Erythroblast (primary cell): ENCODE measurements around the gene ATXN10.

Source experiments
- DNase-seq, 2 experiments: peaks; one replicate each; lab custom pipeline; 2025; lab: John Stamatoyannopoulos, UW
- GATA1 ChIP-seq: IDR thresholded peaks from 2 replicates; pipeline ENCODE4 v1.6.1; 2011; ENCODE audit warnings: low read depth, mild to moderate bottlenecking, control low read depth, low read length, moderate library complexity
- POLR2A ChIP-seq: IDR thresholded peaks from 2 replicates; pipeline ENCODE4 v1.6.1; 2011; ENCODE audit warnings: mild to moderate bottlenecking, low read length

The ATXN10 gene

DNA sequence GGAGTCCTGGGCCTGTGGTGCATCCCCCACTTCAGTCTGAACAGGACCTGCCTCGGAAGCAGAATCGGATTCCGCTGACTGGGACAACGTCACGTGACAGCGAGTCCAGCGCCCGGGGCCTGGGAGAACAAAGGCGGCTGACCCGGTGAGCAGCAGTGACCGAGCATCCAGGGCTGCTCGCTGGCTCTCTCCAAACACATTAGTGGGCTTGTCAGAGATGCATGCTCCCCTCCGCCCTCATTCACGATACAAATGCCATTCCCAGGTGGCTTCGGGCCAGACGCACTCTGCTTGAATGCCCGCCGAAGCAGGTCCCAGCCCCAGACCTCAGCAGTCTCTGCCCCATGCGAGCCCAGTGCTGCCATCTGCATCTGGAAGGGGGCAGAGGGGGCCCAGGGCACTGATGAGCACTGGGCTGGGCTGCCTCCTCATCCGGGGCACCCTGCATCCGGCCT, 214.3 kb downstream of the ATXN10 start:
- no peak for DNase-seq
- no peak for TF ChIP-seq GATA1
- no peak for TF ChIP-seq POLR2A

DNA sequence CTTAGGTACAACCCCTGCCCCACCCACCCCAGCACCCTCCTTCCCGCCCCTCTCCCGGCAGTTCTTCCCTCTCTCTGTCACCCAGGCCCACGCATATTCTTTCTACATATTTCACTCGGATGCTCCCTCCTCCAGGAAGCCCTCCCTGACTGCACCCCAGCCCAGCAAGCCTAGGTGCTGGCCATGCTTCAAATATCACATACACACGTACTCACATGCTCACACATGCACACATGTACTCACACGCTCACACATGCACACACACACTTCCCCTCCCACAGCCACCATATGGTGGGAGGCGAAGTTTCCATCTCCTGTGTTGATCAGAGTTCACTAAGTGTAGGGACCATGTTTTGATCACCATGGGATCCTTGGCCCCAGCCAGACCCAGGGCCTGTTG, 214.9 kb downstream of the ATXN10 start:
- no peak for DNase-seq
- no peak for TF ChIP-seq POLR2A
- no peak for TF ChIP-seq GATA1

DNA sequence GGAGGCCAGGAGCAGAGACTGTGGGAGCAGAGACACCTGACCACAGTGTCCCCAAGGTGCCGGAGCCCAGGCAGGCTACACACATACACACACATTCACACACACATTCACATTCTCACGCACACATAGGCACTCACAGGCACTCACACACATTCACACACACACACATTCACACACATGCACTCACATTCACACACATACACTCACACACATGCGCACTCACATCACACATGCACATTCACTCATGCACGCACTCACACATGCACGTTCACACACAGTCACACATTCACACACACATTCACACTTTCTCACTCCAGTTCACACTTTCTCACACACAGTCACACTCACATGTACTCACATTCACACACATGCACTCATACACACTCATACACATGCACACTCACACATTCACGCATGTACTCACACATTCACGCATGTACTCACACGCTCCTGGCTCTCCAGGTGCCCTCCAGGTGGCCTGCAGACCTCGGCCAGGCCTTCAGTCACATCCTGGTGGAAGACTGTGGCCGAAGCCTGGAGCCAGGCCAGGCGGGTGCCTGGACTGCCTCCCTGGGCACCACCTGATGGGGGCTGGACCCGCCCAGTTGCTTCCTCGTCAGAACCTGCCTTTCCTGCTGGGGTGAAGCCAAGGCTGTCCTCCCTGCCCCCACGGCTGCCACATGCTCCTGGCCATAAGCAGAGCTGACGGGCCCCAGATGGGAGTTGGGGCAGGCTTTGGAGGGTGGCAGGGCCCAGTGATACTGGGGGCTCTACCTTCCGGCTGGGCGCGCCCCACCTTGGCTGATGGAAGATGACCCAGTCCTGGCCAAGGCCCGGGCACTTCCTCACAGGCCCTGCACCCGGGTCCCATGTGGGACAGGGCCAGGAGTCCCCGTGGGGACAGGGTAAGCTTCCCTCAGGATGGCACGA, 215.8 kb downstream of the ATXN10 start:
- no peak for DNase-seq
- TF ChIP-seq POLR2A (no peak), GATA1 (no peak)

DNA sequence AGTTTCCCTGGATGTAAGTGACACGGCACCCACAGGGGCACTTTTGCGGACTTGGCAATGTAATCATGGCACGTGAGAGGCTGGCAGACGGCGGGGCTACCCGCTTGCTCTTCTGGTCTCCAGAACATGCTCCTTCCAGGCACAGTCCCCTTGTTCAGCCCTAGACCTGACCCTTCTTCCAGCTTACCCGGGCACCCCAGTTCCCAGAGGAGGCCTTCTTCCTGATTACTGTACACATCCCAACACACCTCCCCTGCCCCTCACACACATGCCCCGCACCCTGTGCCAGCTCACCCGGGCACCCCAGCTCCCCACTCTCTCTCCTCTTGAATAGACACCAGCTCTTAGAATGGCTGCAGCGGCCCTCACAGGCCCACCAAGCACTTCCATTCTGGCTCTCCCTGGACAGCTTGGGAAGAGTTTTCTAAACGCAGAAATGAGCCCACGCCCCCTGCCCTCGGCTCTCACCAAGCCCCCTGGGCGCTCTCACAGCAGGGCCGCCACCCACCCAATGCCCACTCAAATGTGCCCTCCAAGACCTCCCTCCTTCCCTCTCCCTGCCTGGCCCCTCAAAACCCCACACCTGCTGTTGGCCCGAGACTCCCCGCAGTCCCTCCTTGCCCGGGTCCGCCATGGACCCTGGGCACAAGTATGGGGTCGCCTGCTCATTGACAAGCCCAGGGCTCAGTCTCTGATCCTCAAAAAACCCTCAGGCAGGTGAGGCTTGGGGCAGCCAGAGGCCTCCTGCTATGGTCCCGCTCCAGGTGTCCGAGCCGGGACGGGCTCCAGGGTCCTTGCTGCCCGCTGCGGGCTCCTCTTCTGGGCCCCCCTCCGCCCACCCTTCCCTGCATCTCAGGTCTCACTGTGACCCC, 216.8 kb downstream of the ATXN10 start:
- no peak for DNase-seq
- no peak for TF ChIP-seq POLR2A
- TF ChIP-seq GATA1, result no peak

GRCh38 chr22:45889093-45889538, 217.5 kb downstream of the ATXN10 start:
- no peak for TF ChIP-seq POLR2A
- no peak for TF ChIP-seq GATA1
- DNase-seq, result no peak

GRCh38 chr22:45889539-45890350, 218.1 kb downstream of the ATXN10 start:
- no peak for DNase-seq
- no peak for TF ChIP-seq GATA1
- no peak for TF ChIP-seq POLR2A

- DNase-seq, result no peak
- TF ChIP-seq GATA1 (no peak), POLR2A (no peak)
Measured at GRCh38 chr22:45890351-45890635, 218.7 kb downstream of the ATXN10 start.

DNA sequence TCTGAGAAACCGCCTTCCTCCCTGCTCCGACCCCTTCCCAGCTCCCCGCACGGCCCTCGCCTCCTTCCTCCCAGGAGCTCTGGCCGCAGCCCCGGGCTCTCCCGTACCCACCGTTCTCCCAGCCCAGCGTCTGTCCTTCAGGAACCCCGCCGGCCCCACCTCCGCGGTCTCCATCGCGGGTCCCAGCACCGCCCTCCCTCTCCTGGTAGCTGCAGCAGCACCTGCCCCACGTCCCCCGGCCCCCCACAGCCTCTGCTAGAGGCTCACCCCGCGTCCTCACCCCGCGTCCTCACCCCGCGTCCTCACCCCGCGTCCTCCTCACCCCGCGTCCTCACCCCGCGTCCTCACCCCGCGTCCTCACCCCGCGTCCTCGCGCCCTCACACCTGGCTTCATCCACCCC, 219.4 kb downstream of the ATXN10 start:
- no peak for DNase-seq
- TF ChIP-seq GATA1 (no peak), POLR2A (no peak)

- TF ChIP-seq POLR2A (no peak), GATA1 (no peak)
- DNase-seq, result no peak
Measured at GRCh38 chr22:45891471-45891995, 219.9 kb downstream of the ATXN10 start.

DNA sequence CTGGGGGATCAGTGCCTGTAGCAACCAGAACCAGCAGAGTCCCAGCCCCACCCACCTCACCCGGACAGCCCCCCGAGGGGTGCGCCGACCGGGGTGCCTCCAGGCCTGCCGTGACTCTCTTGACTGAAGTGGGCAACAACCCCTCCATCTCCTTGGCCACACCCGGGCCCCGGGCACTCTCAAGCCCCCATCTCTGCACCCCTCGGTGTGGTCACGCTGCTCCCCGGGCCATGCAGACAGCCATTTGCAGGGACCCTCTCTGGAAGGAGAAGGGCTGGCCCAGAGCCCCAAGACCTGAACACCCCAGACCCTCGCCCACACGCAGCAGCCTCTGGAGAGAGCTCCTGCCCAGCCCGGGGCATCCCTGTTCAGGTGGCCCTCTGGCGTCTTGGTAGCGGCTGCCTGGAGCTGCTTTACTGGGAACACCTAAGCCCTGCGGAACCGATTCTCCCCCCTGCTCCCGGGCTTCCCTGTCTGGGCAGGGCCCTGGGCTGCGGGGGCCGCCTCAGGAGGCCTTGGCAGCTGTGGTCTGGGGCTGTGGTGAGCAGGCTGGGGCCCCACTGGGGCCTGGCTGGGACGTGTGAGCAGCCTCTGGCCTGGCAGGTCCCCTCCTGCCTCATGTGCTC, 220.5 kb downstream of the ATXN10 start:
- TF ChIP-seq POLR2A (no peak), GATA1 (no peak)
- no peak for DNase-seq

- TF ChIP-seq POLR2A, result no peak
- no peak for TF ChIP-seq GATA1
- no peak for DNase-seq
Measured at GRCh38 chr22:45892681-45893461, 221.2 kb downstream of the ATXN10 start.

- no peak for DNase-seq
- no peak for TF ChIP-seq GATA1
- no peak for TF ChIP-seq POLR2A
Measured at GRCh38 chr22:45893516-45893915, 221.9 kb downstream of the ATXN10 start.
